NCI-H2171 (cell line): Measurements from ENCODE around the gene C13orf46.

Experiments used
- DNase-seq: peaks from one replicate; lab custom pipeline; 2025; lab: John Stamatoyannopoulos, UW

C13orf46 gene

DNA sequence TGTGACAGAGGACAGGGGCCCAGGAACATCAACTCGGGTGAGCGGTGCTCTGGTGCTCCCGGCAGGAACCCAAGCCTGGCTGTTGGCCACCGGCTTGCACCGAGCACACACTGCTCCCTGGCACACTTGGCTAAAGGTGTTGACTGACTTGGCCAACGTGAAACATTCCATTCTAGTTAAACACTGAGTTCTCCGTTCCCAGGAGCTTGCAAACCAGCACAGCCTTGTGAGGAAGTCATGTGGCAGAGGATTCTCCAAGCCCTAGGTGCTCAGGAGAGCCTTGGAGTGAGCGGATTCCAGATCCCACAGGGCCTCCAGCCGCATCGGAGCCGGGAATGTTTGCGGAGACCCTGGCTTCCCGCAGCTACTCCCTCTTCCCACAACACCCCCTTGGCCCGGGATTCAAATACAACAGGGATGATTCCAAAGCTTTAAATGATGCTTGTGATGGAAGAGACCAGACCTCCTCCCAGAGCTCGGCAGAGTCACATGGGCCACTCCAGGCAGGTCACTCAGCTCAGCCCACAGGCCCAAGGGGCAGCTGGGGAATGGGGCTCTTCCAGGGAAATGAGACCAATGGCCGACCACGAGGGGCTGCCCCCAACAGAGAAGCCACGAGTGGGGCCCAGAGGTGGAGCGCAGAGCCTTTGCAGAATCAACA, 2.9 kb downstream of the C13orf46 start:
- no peak for DNase-seq

DNA sequence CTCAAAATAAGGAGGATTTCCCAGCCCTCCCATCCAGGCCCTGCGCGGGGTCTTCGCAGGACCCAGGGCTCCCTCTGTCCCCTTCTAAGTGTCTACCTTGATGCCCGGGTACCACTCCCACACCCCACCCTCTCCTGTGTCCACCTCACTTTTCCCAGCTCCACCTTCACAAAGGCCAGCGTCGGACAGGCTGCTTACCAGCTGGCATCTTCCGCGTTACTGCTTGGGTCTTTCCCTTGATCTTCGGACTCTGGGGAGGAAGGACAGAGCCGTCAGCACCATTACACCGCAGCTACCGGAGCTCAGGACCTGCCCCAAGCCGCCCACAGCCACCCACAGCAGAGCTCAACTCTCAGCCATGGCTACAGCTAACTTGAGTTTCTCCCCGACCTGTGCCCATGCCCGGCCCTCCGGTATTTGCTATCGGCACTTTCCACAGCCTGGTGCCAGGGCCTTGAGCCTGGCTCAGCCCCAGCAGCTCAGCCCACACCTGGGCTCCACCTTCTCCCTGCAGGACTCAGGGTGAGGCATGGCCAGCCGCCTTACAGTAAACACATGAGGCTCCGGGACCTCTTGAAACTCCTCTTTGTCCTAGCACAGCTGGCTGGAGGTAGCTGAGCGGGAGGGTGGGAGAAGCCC, 3.8 kb downstream of the C13orf46 start:
- DNase-seq, result no peak

DNA sequence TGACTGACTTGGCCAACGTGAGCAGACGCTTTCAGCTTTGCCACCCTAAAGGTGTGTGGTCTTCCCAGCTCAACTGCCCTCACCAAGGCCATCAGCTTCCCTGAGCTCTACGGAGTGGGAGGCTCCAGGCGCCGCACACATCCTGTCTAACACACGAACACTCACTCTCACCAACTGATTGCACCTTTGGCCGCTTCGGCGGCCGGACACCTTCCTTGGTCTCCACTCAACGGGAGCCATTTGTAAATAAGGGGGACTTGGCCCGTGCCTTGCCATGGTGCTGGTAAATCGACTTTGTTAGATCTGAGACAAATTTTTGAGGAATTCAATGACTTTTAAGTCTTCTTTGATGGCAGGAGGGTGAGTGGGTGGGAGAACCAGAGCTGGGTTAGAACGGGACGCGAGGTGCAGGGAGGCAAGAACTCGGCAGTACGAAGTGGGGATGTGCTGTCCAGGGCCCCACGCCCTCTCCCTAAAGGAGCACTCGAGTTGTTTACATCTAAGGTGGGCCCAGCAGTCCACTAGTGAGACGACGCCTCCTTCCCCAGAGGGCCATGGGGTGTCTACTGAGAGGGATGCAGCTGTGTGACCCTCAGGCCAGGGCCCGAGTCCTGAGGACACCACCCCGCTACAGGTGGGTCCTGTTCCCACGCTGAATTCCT, 4.4 kb downstream of the C13orf46 start:
- no peak for DNase-seq

DNA sequence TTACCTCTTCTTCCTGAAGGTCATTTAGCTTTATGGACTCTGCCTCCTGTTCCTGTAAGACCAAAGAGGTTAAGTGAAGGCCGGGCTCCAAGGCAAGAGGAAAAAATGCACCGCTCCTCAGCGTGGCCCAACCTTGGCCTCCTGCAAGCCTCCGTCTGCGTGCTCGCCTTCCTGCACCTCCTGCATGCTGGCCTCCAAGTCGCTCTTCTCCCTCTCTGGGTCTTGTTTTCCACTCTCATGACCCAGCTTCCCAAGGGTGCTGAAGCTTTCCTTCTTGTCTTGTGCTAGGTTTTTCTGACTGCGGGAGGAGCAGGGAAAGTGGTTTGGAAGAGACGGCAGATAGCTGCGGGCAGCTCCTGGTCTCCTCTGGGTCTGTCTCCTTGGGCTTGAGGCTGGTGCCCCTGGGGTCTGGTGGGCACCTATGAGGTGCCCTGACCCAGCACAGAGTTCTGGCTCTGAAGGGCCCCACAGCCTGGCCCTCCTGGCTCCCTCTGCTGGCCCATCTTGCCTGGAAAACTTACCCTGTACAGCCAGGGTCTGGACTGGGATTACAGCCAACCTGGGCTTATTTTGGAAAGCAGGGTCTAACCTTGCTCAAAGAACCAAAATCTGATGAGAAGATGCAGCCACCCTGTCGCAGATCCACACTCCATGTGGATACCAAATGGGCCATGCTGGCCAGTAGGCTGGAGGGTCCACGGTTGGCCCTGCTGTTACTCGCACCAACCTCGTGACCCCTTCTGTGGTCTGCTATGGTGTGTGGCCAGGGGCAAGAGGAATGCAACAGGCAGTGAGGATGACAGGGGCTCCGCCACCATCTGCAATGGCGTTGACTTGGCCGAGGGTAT, 5.2 kb downstream of the C13orf46 start:
- no peak for DNase-seq

DNA sequence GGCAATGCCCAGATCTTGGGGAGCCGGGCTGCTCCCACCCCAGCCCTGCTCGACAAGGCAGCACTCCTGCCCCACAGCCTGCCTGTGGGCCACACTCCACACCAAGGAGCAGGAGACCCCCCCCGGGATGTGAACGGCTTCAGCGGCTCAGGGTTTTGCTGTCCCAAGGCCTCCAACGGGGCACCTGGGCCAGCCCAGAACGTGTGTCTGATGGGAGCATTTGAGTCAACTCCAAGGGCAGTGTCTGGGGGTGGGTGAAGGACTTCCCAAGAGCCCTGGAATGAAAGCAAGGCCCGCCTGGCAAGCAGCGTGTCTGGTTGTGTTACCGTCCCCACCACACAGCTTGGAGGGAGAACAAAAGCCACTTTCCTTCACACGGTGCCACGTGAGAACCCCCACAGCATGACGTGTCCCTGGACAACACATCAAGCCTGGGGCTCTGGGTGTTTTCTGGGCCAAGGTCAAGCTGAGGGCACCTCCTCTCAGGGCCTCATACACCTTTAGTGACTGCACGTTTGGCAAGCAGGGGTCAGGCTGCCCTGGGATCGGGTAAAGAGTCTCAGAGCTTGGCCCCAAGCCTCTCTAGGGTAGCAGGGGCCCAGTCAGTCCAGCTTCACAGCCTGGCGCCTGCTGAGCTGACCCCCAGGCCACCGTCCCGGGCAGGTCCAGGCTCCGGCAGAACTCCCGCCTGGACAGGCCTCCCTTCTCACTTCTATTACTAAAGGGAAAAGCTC, 6.0 kb downstream of the C13orf46 start:
- DNase-seq, result no peak

DNA sequence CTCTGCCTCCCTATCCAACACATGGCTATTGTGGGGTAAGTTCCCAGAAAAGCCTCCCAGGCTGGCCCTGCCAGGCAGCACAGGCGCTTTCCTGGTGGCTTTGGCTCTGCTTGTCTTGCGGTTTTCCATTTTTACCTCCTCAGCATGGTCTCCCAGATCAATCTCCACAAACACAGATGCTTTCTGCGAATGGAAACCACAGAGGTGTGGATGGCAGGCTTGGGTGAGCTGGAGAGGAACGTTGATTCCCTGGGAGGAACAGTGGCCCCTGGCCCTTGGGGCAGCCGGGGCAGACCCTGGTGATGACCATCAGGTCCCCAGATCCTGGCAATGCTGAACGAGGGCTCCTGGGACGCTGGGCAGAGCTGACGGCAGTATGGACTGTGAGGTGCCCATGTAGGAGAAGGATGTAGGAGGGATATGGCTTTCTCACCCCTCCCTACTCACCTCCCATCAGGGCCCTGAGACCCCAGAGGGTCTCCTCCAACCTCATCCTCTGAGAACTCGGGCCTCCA, 6.6 kb downstream of the C13orf46 start:
- no peak for DNase-seq

DNA sequence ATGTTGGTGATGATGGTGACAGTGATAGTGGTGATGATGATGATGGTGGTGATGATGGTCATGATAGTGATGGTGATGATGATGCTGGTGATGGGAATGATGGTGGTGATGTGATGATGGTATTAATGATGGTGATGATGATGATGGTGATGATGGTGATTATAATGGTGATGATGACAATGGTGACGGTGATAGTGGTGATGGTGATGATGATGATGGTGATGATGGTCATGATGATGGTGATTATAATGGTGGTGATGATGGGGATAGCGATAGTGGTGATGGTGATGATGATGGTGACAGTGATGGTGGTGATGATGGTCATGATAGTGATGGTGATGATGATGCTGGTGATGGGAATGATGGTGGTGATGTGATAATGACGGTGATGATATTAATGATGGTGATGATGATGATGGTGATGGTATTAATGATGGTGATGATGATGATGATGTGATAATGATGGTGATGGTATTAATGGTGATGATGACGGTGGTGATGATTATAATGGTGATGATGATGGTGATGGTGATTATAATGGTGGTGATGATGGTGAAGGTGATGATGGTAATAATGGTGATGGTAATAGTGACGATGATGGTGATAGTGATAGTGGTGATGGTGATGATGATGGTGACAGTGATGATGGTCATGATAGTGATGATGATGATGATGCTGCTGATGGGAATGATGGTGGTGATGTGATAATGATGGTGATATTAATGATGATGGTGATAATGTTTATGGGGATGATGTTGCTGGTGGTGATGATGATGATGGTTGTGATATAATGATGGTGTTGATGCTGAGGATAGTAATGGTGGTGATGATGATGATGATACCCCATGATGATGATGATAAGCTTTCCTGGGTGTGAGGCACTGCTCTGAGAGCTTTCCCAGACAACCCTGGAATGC, 7.7 kb downstream of the C13orf46 start:
- no peak for DNase-seq

DNA sequence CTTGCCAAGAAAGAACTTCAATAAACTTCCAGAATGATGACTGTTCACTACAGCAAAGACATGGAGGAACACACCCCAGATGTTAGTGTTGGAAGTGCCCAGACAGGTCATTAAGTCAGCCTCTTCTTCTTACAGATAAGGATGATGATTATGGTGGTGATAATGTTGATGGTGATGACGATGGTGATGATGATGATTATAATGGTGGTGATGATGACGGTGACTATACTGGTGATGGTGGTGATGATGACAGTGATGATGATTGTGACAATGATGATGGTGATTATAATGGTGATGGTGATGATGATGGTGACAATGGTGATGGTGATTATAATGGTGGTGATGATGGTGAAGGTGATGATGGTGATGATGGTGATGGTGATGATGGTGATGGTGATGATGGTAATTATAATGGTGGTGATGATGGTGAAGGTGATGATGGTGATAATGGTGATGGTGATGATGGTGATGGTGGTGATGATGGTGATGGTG, 8.4 kb downstream of the C13orf46 start:
- no peak for DNase-seq

DNA sequence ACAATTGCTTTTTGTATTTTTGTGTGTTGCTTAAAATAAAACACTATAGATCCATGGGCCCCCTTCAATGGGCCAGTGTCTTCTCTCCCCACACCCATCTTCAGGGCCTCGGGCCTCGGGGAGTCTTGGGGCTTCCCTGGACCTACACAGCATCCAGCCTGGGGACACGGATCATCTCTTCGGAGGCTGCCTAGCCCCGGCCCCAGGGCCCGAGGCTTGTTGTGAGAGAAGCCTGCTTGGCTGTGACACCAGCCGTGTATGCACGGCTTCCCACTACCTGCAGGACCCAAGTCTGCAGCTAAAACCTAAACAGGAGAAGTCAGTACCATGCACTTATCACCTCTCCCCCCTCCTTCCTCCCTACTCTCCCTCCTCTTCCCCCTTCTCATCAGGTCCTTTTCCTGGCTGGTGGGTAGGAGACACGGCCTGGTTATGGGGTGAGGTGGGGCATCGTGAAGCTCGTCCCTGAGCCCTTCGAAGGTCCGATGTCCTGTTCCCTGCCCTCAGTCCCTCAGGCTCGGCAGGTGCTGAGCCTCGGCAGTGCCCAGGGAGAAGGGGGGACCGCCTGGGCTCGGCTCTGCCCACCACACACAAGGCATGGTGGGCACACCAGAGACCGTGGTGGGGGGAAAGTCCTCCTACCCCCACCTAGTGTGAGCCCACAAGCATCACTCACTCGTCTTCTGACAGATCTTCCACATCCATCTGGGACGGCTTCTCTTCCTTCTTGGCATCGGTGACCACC, 9.5 kb downstream of the C13orf46 start:
- no peak for DNase-seq

DNA sequence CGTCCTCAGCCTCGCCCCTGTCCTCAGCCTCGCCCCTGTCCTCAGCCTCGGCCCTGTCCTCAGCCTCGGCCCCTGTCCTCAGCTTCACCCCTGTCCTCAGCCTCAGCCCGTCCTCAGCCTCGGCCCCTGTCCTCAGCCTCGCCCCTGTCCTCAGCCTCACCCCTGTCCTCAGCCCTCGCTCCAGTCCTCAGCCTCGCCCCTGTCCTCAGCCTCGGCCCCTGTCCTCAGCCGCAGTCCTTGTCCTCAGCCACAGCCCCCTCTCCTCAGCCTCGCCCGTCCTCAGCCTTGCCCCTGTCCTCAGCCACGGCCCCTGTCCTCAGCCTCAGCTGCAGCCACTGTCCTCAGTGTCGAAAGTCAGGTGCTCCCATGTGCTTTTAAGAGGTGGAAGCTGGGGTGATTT, 10.5 kb downstream of the C13orf46 start:
- no peak for DNase-seq

DNA sequence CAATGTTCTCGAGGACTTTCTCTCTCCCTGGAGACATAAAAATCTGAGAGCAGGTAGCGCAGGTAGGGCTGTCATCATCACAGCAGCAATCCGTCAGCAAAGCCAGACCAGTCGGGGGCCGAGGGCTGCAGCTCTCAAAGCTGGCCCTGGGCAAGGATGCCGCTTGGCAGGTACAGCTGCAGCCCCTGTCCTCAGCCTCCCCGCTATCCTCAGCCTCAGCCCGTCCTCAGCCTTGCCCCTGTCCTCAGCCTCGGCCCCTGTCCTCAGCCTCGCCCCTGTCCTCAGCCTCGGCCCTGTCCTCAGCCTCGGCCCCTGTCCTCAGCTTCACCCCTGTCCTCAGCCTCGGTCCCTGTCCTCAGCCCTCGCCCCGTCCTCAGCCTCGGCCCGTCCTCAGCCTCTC, 10.9 kb downstream of the C13orf46 start:
- no peak for DNase-seq

DNA sequence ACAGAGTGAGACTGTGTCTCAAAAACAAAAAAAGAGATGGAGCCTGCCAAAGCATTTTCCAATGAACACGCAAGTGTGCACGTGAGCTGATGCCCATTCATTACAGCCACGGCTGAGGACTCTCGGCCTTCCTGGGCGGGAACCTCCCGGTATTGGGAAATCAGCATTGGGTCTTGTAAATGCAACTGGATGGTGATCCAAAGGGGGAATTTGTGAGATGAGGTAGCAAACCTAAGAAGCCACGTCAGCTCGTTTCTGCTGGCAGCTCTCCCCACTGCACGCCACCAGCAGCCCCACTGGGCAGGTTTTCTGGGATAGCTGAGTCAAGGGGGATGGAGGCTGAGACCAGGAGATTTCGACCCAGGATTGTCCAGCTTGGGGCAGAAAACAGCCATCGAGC, 11.5 kb downstream of the C13orf46 start:
- no peak for DNase-seq

DNA sequence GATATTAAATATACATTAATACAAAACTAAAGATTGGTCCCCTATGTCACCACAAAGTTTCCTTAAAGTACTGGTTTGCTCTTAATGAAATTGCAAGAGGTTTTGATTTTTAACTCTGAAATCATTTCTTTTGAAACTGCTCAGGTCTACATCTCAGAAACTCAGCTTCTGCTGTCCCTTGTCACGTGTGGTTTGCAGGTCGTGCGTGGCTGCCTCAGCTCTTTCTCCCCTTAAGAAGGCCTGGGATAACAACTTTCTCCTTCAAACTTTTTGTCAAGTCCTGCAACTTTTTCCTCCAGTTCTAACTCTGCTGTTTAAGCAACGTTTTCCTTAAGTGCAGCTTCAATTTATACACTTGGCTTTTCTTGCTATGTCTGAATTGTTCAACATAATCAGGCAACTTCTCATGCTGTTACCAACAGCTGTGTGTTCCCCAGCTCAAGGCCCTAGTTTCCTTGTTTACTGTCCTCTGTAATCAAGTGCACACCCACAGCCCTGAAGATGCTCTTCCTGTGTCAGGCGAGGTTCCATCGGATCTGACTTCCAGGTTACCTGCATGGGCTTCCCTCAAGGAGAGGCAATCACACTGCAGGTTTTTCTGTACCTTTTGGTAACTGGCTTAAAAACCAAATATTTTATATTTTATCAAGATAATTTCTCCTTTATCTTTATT, 13.5 kb downstream of the C13orf46 start:
- no peak for DNase-seq

DNA sequence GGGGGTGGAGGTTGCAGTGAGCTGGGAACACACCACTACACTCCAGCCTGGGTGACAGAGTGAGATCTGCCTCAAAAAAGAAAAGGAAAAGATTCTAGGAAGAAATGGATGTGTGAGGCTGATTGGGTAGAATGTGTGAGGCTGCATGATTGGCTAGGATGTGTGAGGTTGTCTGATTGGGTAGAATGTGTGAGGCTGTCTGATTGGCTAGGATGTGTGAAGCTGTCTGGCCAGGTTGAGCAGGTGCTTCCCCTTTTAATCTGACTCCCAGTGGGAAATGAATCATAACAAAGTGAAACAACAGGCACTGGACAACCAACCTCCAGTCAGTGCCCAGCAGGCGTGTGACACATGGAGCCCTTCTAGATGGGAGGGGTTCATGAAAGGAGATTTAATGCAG, 14.7 kb downstream of the C13orf46 start:
- DNase-seq, result no peak

DNA sequence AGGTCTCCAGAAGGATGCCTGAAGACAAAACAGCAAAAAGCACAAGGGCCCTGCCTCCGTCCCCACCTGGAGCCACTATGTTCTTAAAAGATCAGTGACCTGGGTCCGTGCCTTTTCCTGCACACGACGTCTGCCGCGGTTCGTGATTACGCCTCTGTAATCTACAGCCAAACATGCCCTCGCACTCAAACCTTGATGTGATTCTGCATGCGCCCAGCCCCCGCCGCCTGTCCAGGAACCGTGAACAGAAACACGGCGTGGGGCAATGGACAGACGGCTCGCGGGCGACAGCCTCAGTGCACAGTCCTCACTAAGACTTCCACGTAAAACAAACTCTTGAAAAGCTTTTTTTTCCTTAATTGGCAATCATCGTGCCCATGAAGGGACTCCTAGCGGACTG, 15.5 kb downstream of the C13orf46 start:
- no peak for DNase-seq

DNA sequence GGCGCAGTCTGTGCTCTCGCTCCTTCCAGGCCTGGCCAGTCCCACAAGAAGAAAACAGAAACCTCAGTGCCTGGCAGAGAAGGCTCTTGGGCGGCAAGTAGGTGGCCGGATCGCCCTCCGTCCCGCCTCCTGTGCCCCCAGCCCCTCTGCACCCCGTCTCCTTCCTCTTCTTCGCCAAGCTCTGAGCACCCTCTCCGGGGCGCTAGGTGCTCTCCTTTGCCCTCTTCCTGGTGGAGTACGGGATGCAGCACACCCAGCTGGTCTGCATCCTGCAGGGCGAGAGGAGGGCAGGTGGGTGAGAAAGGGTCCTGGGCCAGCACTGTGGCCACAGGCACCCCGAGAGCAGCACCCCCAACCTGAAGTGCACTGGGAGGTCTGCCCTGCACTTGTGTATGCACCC, 17.3 kb downstream of the C13orf46 start:
- DNase-seq, result no peak

DNA sequence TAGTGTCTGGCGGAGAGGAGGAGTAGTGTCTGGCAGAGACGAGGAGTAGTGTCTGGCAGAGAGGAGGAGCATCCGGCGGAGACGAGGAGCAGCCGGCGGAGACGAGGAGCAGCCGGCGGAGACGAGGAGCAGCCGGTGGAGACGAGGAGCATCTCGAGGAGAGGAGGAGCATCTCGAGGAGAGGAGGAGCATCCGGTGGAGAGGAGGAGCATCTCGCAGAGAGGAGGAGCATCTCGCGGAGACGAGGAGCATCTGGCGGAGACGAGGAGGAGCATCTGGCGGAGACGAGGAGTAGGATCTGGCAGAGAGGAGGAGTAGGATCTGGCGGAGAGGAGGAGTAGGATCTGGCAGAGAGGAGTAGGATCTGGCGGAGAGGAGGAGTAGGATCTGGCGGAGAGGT, 18.2 kb downstream of the C13orf46 start:
- DNase-seq, result no peak

DNA sequence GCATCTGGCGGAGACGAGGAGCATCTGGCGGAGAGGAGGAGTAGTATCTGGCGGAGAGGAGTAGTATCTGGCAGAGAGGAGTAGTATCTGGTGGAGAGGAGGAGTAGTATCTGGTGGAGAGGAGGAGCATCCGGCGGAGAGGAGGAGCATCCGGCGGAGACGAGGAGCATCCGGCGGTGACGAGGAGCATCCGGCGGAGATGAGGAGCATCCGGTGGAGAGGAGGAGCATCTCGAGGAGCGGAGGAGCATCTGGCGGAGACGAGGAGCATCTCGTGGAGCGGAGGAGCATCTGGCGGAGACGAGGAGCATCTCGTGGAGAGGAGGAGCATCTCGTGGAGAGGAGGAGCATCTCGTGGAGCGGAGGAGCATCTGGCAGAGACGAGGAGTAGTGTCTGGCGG, 18.6 kb downstream of the C13orf46 start:
- no peak for DNase-seq
